ENCODE results near the gene RAB40C.

RAB40C gene

DNA sequence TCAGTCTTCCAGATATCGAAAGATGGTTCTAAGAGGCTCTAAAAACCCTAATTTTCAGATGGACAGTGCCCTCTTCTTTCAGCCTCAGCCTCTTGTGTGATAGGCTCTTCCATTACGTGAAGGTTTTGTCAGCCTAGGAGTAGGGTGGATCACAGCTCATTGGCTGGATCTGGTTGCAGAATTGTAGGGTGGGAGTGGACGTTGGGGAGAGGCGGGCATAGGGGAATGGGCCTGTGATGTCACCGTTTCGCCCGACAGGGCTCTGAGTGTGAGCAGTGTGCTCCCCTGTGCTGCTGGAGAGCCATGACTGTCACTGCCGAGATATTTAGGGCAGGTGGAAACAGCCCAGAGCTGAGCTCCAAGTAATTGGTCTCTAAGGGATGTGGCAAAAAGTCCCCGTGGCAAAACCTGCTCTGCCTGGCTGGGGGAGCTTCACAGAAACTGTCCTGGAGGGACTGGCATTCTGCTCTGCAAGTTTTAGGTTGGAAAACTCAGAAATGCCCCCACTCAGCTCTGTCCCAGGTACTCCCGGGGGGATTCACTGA, 34.7 kb downstream of the RAB40C start:
- no peak overlapping the region for H4K8ac ChIP-seq (ENCODE audit: low read depth, low read length)
- H2BK120ac ChIP-seq (ENCODE audit: insufficient read depth, low read length, poor library complexity): no peak overlapping the region
- H3K4me3 ChIP-seq (ENCODE audit: low read depth, low read length): no peak overlapping the region
- no peak overlapping the region for H2BK12ac ChIP-seq (ENCODE audit: low read length)
- H3K14ac ChIP-seq (ENCODE audit: low read length): no peak overlapping the region
- DNase-seq: peak; percentile 66 to 70
- H3K79me1 ChIP-seq (ENCODE audit: low read length): peaks cover 17% of the 10 kb centered on the region
- H3K4me2 ChIP-seq (ENCODE audit: low read length): no peak overlapping the region
- peaks cover 32 to 38% of the 10 kb centered on the region in 2 experiments for H3K4me1 ChIP-seq (ENCODE audit: control insufficient read depth in 1 of 2, insufficient read depth in 2 of 2, low read length in 2 of 2)
- H3K23ac ChIP-seq (ENCODE audit: low read length): no peak overlapping the region
- no peak overlapping the region for H2AFZ ChIP-seq (ENCODE audit: insufficient read depth, low read length, poor library complexity)
- H4K91ac ChIP-seq (ENCODE audit: low read depth, low read length): no peak overlapping the region
- H2BK5ac ChIP-seq (ENCODE audit: low read depth, low read length, poor library complexity): no peak overlapping the region
- H3K18ac ChIP-seq (ENCODE audit: low read length): no peak overlapping the region
- no CpG with 5 or more reads among the region's 10 CpGs for WGBS (ENCODE audit: extremely low coverage, insufficient coverage, insufficient read length)
- no peaks in the 10 kb centered on the region for H3K27me3 ChIP-seq (ENCODE audit: insufficient read depth, low read length)
- H3K9ac ChIP-seq (ENCODE audit: low read length): no peak overlapping the region
- H3K79me2 ChIP-seq (ENCODE audit: control insufficient read depth, insufficient read depth, low read length, poor library complexity): peaks cover 8% of the 10 kb centered on the region
- H3K4ac ChIP-seq (ENCODE audit: low read depth, low read length): no peak overlapping the region
- no peak overlapping the region for H3K27ac ChIP-seq (ENCODE audit: low read depth, low read length)
- no peak overlapping the region for H4K12ac ChIP-seq (ENCODE audit: low read depth, low read length)
- peaks cover 3% of the 10 kb centered on the region for H3K9me3 ChIP-seq (ENCODE audit: insufficient read depth, low read depth, low read length)
- no peak overlapping the region for H2AK5ac ChIP-seq (ENCODE audit: low read length)
- H3K36me3 ChIP-seq (ENCODE audit: control insufficient read depth in 1 of 2, insufficient read depth in 2 of 2, low read length in 2 of 2): peaks cover 35 to 42% of the 10 kb centered on the region in 2 experiments

GRCh38 chr16:625117-625976, 35.5 kb downstream of the RAB40C start:
- no peak overlapping the region for H3K27ac ChIP-seq (ENCODE audit: low read depth, low read length)
- no CpG with 5 or more reads among the region's 37 CpGs for WGBS (ENCODE audit: extremely low coverage, insufficient coverage, insufficient read length)

GRCh38 chr16:625977-626765, 36.3 kb downstream of the RAB40C start:
- Histone ChIP-seq H3K36me3 (ENCODE audit: control insufficient read depth in 1 of 2, insufficient read depth in 2 of 2, low read length in 2 of 2) (peaks cover 32 to 40% of the 10 kb centered on the region in 2 experiments), H3K4me1 (ENCODE audit: control insufficient read depth in 1 of 2, insufficient read depth in 2 of 2, low read length in 2 of 2) (peaks cover 45 to 51% of the 10 kb centered on the region in 2 experiments), H3K27ac (ENCODE audit: low read depth, low read length) (no peak overlapping the region), H4K91ac (ENCODE audit: low read depth, low read length) (no peak overlapping the region), H2BK12ac (ENCODE audit: low read length) (no peak overlapping the region), H3K4me3 (ENCODE audit: low read depth, low read length) (no peak overlapping the region), H3K18ac (ENCODE audit: low read length) (no peak overlapping the region), H3K27me3 (ENCODE audit: insufficient read depth, low read length) (no peaks in the 10 kb centered on the region), H3K9ac (ENCODE audit: low read length) (no peak overlapping the region), H4K8ac (ENCODE audit: low read depth, low read length) (peak overlapping the region; percentile 43), H3K9me3 (ENCODE audit: insufficient read depth, low read depth, low read length) (peaks cover 3% of the 10 kb centered on the region), H3K79me2 (ENCODE audit: control insufficient read depth, insufficient read depth, low read length, poor library complexity) (peaks cover 14% of the 10 kb centered on the region), H3K4me2 (ENCODE audit: low read length) (no peak overlapping the region), H3K23ac (ENCODE audit: low read length) (no peak overlapping the region), H3K14ac (ENCODE audit: low read length) (no peak overlapping the region), H2AK5ac (ENCODE audit: low read length) (no peak overlapping the region), H3K4ac (ENCODE audit: low read depth, low read length) (no peak overlapping the region), H3K79me1 (ENCODE audit: low read length) (peaks cover 29% of the 10 kb centered on the region), H4K12ac (ENCODE audit: low read depth, low read length) (no peak overlapping the region), H2AFZ (ENCODE audit: insufficient read depth, low read length, poor library complexity) (no peak overlapping the region), H2BK5ac (ENCODE audit: low read depth, low read length, poor library complexity) (no peak overlapping the region), H2BK120ac (ENCODE audit: insufficient read depth, low read length, poor library complexity) (no peak overlapping the region)
- WGBS (ENCODE audit: extremely low coverage, insufficient coverage, insufficient read length): no CpG with 5 or more reads among the region's 35 CpGs
- no peak for DNase-seq

More at GRCh38 chr16:625117-625976, 35.5 kb downstream of the RAB40C start:
- H2AFZ ChIP-seq (ENCODE audit: insufficient read depth, low read length, poor library complexity): no peak overlapping the region
- peaks cover 12% of the 10 kb centered on the region for H3K79me2 ChIP-seq (ENCODE audit: control insufficient read depth, insufficient read depth, low read length, poor library complexity)
- no peak overlapping the region for H4K12ac ChIP-seq (ENCODE audit: low read depth, low read length)
- no peak overlapping the region for H3K23ac ChIP-seq (ENCODE audit: low read length)
- H2AK5ac ChIP-seq (ENCODE audit: low read length): peak overlapping the region; percentile 12
- H3K14ac ChIP-seq (ENCODE audit: low read length): no peak overlapping the region
- H2BK120ac ChIP-seq (ENCODE audit: insufficient read depth, low read length, poor library complexity): no peak overlapping the region
- H3K18ac ChIP-seq (ENCODE audit: low read length): peak overlapping the region; percentile 11
- no peaks in the 10 kb centered on the region for H3K27me3 ChIP-seq (ENCODE audit: insufficient read depth, low read length)
- peaks cover 3% of the 10 kb centered on the region for H3K9me3 ChIP-seq (ENCODE audit: insufficient read depth, low read depth, low read length)
- peaks cover 22% of the 10 kb centered on the region for H3K79me1 ChIP-seq (ENCODE audit: low read length)
- H2BK5ac ChIP-seq (ENCODE audit: low read depth, low read length, poor library complexity): no peak overlapping the region
- H4K91ac ChIP-seq (ENCODE audit: low read depth, low read length): peak overlapping the region; percentile 6
- H3K4me1 ChIP-seq (ENCODE audit: control insufficient read depth in 1 of 2, insufficient read depth in 2 of 2, low read length in 2 of 2): peaks cover 38 to 44% of the 10 kb centered on the region in 2 experiments
- no peak overlapping the region for H3K4me2 ChIP-seq (ENCODE audit: low read length)
- no peak overlapping the region for H3K4me3 ChIP-seq (ENCODE audit: low read depth, low read length)
- no peak overlapping the region for H3K9ac ChIP-seq (ENCODE audit: low read length)
- no peak overlapping the region for H2BK12ac ChIP-seq (ENCODE audit: low read length)
- no peak for DNase-seq
- H4K8ac ChIP-seq (ENCODE audit: low read depth, low read length): no peak overlapping the region
- peaks cover 32 to 42% of the 10 kb centered on the region in 2 experiments for H3K36me3 ChIP-seq (ENCODE audit: control insufficient read depth in 1 of 2, insufficient read depth in 2 of 2, low read length in 2 of 2)
- H3K4ac ChIP-seq (ENCODE audit: low read depth, low read length): no peak overlapping the region

GRCh38 chr16:626787-627453, 37.1 kb downstream of the RAB40C start:
- Histone ChIP-seq H2BK5ac (ENCODE audit: low read depth, low read length, poor library complexity) (no peak overlapping the region), H3K14ac (ENCODE audit: low read length) (no peak overlapping the region), H3K79me1 (ENCODE audit: low read length) (peaks cover 30% of the 10 kb centered on the region), H3K27me3 (ENCODE audit: insufficient read depth, low read length) (no peaks in the 10 kb centered on the region), H2AK5ac (ENCODE audit: low read length) (no peak overlapping the region), H3K23ac (ENCODE audit: low read length) (no peak overlapping the region), H3K27ac (ENCODE audit: low read depth, low read length) (no peak overlapping the region), H4K8ac (ENCODE audit: low read depth, low read length) (no peak overlapping the region), H3K4me2 (ENCODE audit: low read length) (no peak overlapping the region), H2AFZ (ENCODE audit: insufficient read depth, low read length, poor library complexity) (no peak overlapping the region), H3K4ac (ENCODE audit: low read depth, low read length) (no peak overlapping the region), H2BK120ac (ENCODE audit: insufficient read depth, low read length, poor library complexity) (no peak overlapping the region), H2BK12ac (ENCODE audit: low read length) (no peak overlapping the region), H3K18ac (ENCODE audit: low read length) (peak overlapping the region; percentile 2), H4K12ac (ENCODE audit: low read depth, low read length) (no peak overlapping the region), H3K36me3 (ENCODE audit: control insufficient read depth in 1 of 2, insufficient read depth in 2 of 2, low read length in 2 of 2) (peaks cover 30 to 39% of the 10 kb centered on the region in 2 experiments), H3K9me3 (ENCODE audit: insufficient read depth, low read depth, low read length) (peaks cover 3% of the 10 kb centered on the region), H3K4me3 (ENCODE audit: low read depth, low read length) (no peak overlapping the region), H3K9ac (ENCODE audit: low read length) (no peak overlapping the region), H4K91ac (ENCODE audit: low read depth, low read length) (no peak overlapping the region), H3K79me2 (ENCODE audit: control insufficient read depth, insufficient read depth, low read length, poor library complexity) (peaks cover 15% of the 10 kb centered on the region), H3K4me1 (ENCODE audit: control insufficient read depth in 1 of 2, insufficient read depth in 2 of 2, low read length in 2 of 2) (peaks cover 44 to 50% of the 10 kb centered on the region in 2 experiments)
- peak; percentile 84 to 90 for DNase-seq
- no CpG with 5 or more reads among the region's 29 CpGs for WGBS (ENCODE audit: extremely low coverage, insufficient coverage, insufficient read length)
